GM19467 (cell line): ENCODE data around the gene ERBIN.

ENCODE experiments used
- ATAC-seq: cut with Tn5 transposase; IDR thresholded peaks from one replicate; pipeline ENCODE4 v1.9.1; 2021; ENCODE audit warnings: mild to moderate bottlenecking, moderate library complexity; ENCODE audit not compliant: unreplicated experiment

The ERBIN gene

DNA sequence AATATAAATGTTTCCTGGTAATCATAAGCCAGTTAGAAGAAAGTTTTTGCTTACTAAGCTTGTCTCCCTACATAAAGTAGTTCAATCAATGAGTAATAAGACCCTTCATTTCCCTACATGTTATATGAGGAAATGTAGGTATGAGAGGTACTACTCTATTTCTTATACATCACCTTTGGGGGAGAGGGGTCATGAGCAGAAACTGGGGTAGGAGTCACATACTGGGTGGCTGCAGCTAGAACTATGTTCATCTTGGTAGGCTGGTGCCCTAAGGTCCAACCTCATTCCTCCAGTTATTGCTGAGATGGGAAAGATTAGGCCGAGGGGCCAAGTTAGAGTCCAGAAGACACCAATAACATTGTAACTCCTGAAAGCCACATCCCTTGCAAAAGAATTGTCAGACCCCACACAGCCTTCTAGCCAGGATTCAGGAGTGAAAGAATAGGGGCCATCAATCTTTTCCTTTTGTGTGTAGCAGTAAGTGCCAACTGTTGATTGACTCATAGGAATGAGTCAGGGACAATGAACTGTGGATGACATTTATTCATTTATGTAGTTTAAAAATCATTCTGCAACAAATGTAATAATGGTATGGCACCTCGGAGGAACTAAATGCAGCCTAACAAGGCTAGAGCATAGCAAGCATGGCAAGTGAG is 196.1 kb downstream of the ERBIN start:
- no peak for ATAC-seq

DNA sequence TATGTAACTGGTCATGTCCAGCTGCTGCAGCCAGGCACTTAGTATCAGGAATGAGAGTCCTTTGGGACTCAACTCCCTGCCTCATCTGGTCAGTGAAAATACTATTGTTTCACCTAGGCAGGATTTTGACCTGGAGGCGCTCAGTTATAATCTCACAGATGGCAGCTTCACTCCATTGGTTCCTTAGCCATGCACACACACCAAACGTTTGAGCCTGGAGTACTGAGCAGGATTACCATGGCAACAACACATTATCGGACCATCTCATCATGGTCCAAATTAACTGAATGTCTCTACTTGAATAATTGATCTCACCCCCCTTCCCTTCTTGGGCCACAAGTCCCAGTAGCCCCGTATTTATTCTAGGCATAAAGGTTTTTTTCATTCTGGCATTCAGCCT is 202.8 kb downstream of the ERBIN start:
- no peak for ATAC-seq

DNA sequence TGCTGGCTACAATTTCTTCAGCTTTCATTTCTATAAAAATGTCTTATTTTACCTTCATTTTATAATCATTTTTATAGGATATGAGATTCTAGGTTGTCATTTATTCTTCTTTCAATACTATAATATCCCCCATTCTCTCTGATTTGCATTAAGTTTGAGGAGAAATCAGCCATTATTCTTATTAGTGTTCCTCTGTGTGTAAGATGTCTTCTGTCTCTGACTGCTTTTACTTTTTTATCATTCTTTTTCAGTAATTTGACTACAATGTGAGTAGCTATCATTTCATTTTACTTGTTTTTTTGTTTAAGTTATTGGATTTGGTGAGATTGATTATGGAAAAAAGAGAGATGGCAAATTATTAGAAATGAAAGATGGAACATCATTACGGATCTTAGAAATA is 204.1 kb downstream of the ERBIN start:
- ATAC-seq = no peak
